H1 (cell line): ENCODE measurements around the gene FGF1. TPM values are rescaled to one million over a fixed set of nuclear protein-coding genes. Genes with fewer than 3 reads are reported as not detected.

Experiments used
- CTCF ChIA-PET: fragments of 300-600 bp; sonication (Branson Sonifier 250); formaldehyde crosslinking; loops from one replicate; lab custom pipeline; 2021; ENCODE audit not compliant: partially characterized antibody; lab: Charles Lee
- POLR2A ChIA-PET: fragments of 300-600 bp; sonication (Branson Sonifier 250); formaldehyde crosslinking; loops from one replicate; lab custom pipeline; 2021; ENCODE audit warnings: inconsistent platforms; ENCODE audit not compliant: partially characterized antibody; lab: Charles Lee
- DNase-seq, 2 experiments: peaks; one replicate each; pipeline versions ENCODE4 v3.0.0 to v3.0.0-alpha.2; 2010 to 2022; ENCODE audit warnings: low spot score in 2 of 2, low read depth in 1 of 2, mixed read lengths in 1 of 2
- FAIRE-seq: peaks from 2 replicates; lab custom pipeline; 2011; peaks lifted over from hg19 to GRCh38; lab: Jason Lieb, UNC
- H2AFZ ChIP-seq: 2 replicates; pipeline ENCODE4 v1.8.1; 2012; ENCODE audit warnings: low read length, inconsistent platforms
- H2AK5ac ChIP-seq: 2 replicates; pipeline ENCODE4 v1.6.1; 2013; ENCODE audit warnings: low read depth, low read length
- H2BK120ac ChIP-seq: replicated peaks from 2 replicates; pipeline ENCODE3; 2013; ENCODE audit warnings: low read depth, low read length, inconsistent platforms
- H2BK12ac ChIP-seq: 2 replicates; pipeline ENCODE4 v1.6.1; 2013; ENCODE audit warnings: low read depth, low read length
- H2BK15ac ChIP-seq: 2 replicates; pipeline ENCODE4 v1.6.1; 2013; ENCODE audit warnings: low read length
- H2BK20ac ChIP-seq: 2 replicates; pipeline ENCODE4 v1.6.1; 2013; ENCODE audit warnings: low read length
- H2BK5ac ChIP-seq: 2 replicates; pipeline ENCODE4 v1.6.1; 2013; ENCODE audit warnings: low read depth, low read length
- H3K14ac ChIP-seq: 2 replicates; pipeline ENCODE4 v1.6.1; 2013; ENCODE audit warnings: inconsistent platforms; ENCODE audit not compliant: insufficient read length
- H3K18ac ChIP-seq: 2 replicates; pipeline ENCODE4 v1.6.1; 2013; ENCODE audit warnings: low read length; ENCODE audit errors: extremely low read depth
- H3K23ac ChIP-seq: 2 replicates; pipeline ENCODE4 v1.6.1; 2013; ENCODE audit warnings: inconsistent platforms; ENCODE audit not compliant: insufficient read length
- H3K23me2 ChIP-seq: 2 replicates; pipeline ENCODE4 v1.6.1; 2013; ENCODE audit warnings: low read depth, low read length
- H3K27ac ChIP-seq: 2 replicates; pipeline ENCODE4 v1.6.1; 2011; ENCODE audit warnings: low read depth, low read length, inconsistent platforms
- H3K27me3 ChIP-seq, 4 experiments: replicated peaks in 1 of 4; 1 replicate in 1 of 4; 2 replicates in 3 of 4; pipeline versions ENCODE4 v1.6.1 to v1.8.1; 2011 to 2013; ENCODE audit warnings: low read length in 3 of 4, mild to moderate bottlenecking in 3 of 4, inconsistent platforms in 2 of 4, mixed read lengths in 2 of 4, moderate library complexity in 1 of 4; ENCODE audit not compliant: control insufficient read depth in 3 of 4, insufficient read depth in 3 of 4; ENCODE audit errors: extremely low read depth in 1 of 4
- H3K36me3 ChIP-seq, 4 experiments: 2 replicates each; pipeline versions ENCODE4 v1.6.1 to v1.8.1; 2011 to 2013; ENCODE audit warnings: mild to moderate bottlenecking in 4 of 4, low read length in 3 of 4, moderate library complexity in 2 of 4, control low read depth in 1 of 4, inconsistent platforms in 1 of 4; ENCODE audit not compliant: insufficient read depth in 4 of 4, control insufficient read depth in 2 of 4
- H3K4ac ChIP-seq: replicated peaks from 2 replicates; pipeline ENCODE3; 2013; ENCODE audit warnings: low read length, low read depth, mixed read lengths, inconsistent platforms; ENCODE audit not compliant: insufficient read length
- H3K4me1 ChIP-seq, 4 experiments: replicated peaks in 1 of 4; 1 replicate in 1 of 4; 2 replicates in 3 of 4; pipeline versions ENCODE4 v1.6.1 to v1.8.1; 2011 to 2013; ENCODE audit warnings: low read length in 3 of 4, inconsistent platforms in 2 of 4, mixed read lengths in 1 of 4; ENCODE audit not compliant: insufficient read depth in 4 of 4, control insufficient read depth in 3 of 4
- H3K4me2 ChIP-seq, 2 experiments: 2 replicates each; pipeline versions ENCODE4 v1.6.1 to v1.8.1; 2011 to 2013; ENCODE audit warnings: low read depth in 2 of 2, low read length in 2 of 2, control low read depth in 1 of 2, inconsistent platforms in 1 of 2, mild to moderate bottlenecking in 1 of 2; ENCODE audit not compliant: insufficient read depth in 1 of 2
- H3K4me3 ChIP-seq, 4 experiments: fragments of 200-600, 300-600 bp in 1 of 4; sonication (generic), shearing (Covaris generic), sonication (Bioruptor Twin) in 1 of 4; 2 replicates each; pipeline versions ENCODE4 v1.5.1 to v1.8.1; 2011 to 2016; ENCODE audit warnings: low read length in 4 of 4, low read depth in 3 of 4, control low read depth in 2 of 4, inconsistent platforms in 2 of 4, mild to moderate bottlenecking in 2 of 4, mixed read lengths in 1 of 4, moderate library complexity in 1 of 4; ENCODE audit not compliant: insufficient read depth in 2 of 4; ENCODE audit errors: extremely low read depth in 1 of 4
- H3K56ac ChIP-seq: replicated peaks from 2 replicates; pipeline ENCODE3; 2013; ENCODE audit warnings: low read depth, mild to moderate bottlenecking, mixed read lengths, low read length, inconsistent platforms; ENCODE audit not compliant: insufficient read length
- H3K79me1 ChIP-seq: 2 replicates; pipeline ENCODE4 v1.6.1; 2013; ENCODE audit warnings: low read depth, low read length, control low read depth
- H3K79me2 ChIP-seq, 2 experiments: 2 replicates each; pipeline versions ENCODE4 v1.6.1 to v1.8.1; 2012 to 2013; ENCODE audit warnings: low read length in 2 of 2, mild to moderate bottlenecking in 2 of 2, inconsistent platforms in 1 of 2; ENCODE audit not compliant: insufficient read depth in 2 of 2, control insufficient read depth in 1 of 2
- H3K9ac ChIP-seq, 4 experiments: replicated peaks in 1 of 4; 1 replicate in 1 of 4; 2 replicates in 3 of 4; pipeline versions ENCODE4 v1.6.1 to v1.8.1; 2011 to 2013; ENCODE audit warnings: low read depth in 3 of 4, low read length in 3 of 4, control low read depth in 2 of 4, mild to moderate bottlenecking in 2 of 4, moderate library complexity in 2 of 4, inconsistent platforms in 1 of 4; ENCODE audit errors: extremely low read depth in 1 of 4
- H3K9me3 ChIP-seq, 2 experiments: 2 replicates each; pipeline versions ENCODE4 v1.6.1 to v1.8.1; 2012 to 2013; ENCODE audit warnings: mild to moderate bottlenecking in 2 of 2, moderate library complexity in 2 of 2, control low read depth in 1 of 2, inconsistent platforms in 1 of 2, low read depth in 1 of 2, low read length in 1 of 2, mixed read lengths in 1 of 2; ENCODE audit not compliant: insufficient read depth in 2 of 2
- H4K20me1 ChIP-seq, 2 experiments: replicated peaks in 1 of 2; 2 replicates each; pipeline versions ENCODE3 to v1.8.1; 2011 to 2013; ENCODE audit warnings: inconsistent platforms in 2 of 2, low read length in 2 of 2, mild to moderate bottlenecking in 1 of 2; ENCODE audit not compliant: insufficient read depth in 2 of 2, control insufficient read depth in 1 of 2
- H4K5ac ChIP-seq: 2 replicates; pipeline ENCODE4 v1.6.1; 2013; ENCODE audit warnings: low read length, low read depth, mixed read lengths, inconsistent platforms; ENCODE audit not compliant: insufficient read length
- H4K8ac ChIP-seq: 2 replicates; pipeline ENCODE4 v1.8.0; 2013; ENCODE audit warnings: mild to moderate bottlenecking, moderate library complexity, low read length, inconsistent platforms; ENCODE audit not compliant: insufficient read depth; ENCODE audit errors: extremely low read depth
- H4K91ac ChIP-seq: replicated peaks from 2 replicates; pipeline ENCODE3; 2013; ENCODE audit warnings: low read length, mixed read lengths, inconsistent platforms; ENCODE audit not compliant: insufficient read length
- CBX5 ChIP-seq: fragments of 300-800, 300-1000 bp; sonication (generic); IDR thresholded peaks from 2 replicates; pipeline ENCODE4 v1.7.1; 2016; ENCODE audit warnings: antibody characterized with exemption, low read length, low read depth
- RAD21 ChIP-seq, 2 experiments: IDR thresholded peaks in 1 of 2; conservative IDR thresholded peaks in 1 of 2; 2 replicates each; pipeline ENCODE4 v1.6.1; 2011; ENCODE audit warnings: low read depth in 2 of 2, low read length in 2 of 2, improper control_type of control experiment in 1 of 2, inconsistent platforms in 1 of 2, mild to moderate bottlenecking in 1 of 2, moderate library complexity in 1 of 2
- WGBS, 2 experiments: shearing (Covaris generic) in 1 of 2; methylation state at CpG; one replicate each; pipeline versions ENCODE4 v1.1.6 to v1.1.7; 2013 to 2015; ENCODE audit warnings: low lambda C conversion rate in 2 of 2, mixed read lengths in 2 of 2, inconsistent platforms in 1 of 2, low coverage in 1 of 2, missing lambda C conversion rate in 1 of 2; ENCODE audit not compliant: insufficient replicate concordance in 2 of 2, insufficient coverage in 1 of 2, insufficient read length in 1 of 2; ENCODE audit errors: extremely low coverage in 1 of 2, missing lambda C conversion rate in 1 of 2; 5-methylcytosine and 5-hydroxymethylcytosine counted together
- polyA plus RNA-seq, 7 experiments: library from polyadenylated mRNA; depleted of rRNA in 3 of 7; stranded (reverse) in 5 of 7; unstranded in 2 of 7; fragments of >200 nt in 5 of 7; fragments of 200-250 nt in 2 of 7; gene quantifications; 1 replicate in 5 of 7; 2 replicates in 1 of 7; 4 replicates in 1 of 7; pipeline versions ENCODE4 v1.2.1 to v1.2.3, GENCODE V29; 2011 to 2013; ENCODE audit warnings: missing spikeins in 2 of 7, mixed read lengths in 2 of 7
- total RNA-seq: library from RNA; stranded (reverse); fragmentation: NEBNext Ultra II Directional; extraction: Animal tissue kit (Norgen Biotek cat#: 25700); gene quantifications from 2 replicates; pipeline ENCODE4 v1.2.1, GENCODE V29; 2021
- TF ChIP-seq, protein P1 (sequence below), 3 experiments: IDR thresholded peaks; 1 replicate in 2 of 3; 2 replicates in 1 of 3; pipeline versions ENCODE4 v1.5.1 to v1.6.1; 2011; ENCODE audit warnings: low read length in 3 of 3, mild to moderate bottlenecking in 3 of 3, inconsistent platforms in 2 of 3, low read depth in 1 of 3, moderate library complexity in 1 of 3; ENCODE audit not compliant: insufficient read depth in 1 of 3; ENCODE audit errors: control extremely low read depth in 1 of 3

FGF1 gene
- total and polyA plus RNA-seq, 2 of the 8 experiments (the other 6 are each of a cell fraction or from before 2014, with no cell fraction given), result 0.30 to 0.50 TPM

DNA sequence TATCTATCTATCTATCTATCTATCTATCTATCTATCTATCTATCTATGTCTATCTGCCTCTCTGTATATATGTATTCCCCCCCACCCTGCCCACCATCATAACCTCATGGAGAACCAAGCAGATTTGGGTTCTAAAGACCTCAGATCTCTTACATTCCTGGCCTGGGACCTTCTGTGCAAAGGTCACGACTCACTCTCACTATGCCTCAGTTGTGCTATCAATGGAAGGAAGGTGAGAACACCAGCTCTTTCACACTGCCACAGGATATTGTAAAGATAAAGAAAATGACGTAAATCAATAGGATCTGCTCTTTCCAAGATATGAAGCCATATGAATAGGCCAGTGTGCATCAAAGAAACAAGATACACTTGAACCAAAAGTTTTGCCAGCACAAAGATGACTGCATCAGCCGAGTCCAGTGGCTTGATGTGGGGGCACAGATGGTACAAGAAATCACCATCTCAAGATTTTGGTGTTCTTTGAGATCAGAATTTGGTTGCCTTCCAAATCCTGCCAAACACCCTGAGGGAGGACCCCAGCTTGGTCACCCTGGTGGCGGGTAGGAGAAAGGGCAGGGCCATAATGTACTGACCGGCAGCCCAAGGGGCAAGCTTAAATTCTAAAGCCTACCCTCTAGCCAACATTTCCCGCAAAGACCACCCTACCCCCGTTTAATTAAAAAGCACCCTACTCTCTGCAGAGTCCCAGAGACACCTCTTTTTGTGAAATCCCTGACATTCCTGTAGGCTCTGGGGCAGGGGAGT, 8.4 kb upstream of the FGF1 start:
- H3K4me2 ChIP-seq, result no peak overlapping the region
- no peak overlapping the region for H2BK120ac ChIP-seq
- no peak overlapping the region for H2BK12ac ChIP-seq
- H3K4me3 ChIP-seq, result no peak overlapping the region
- H3K4ac ChIP-seq, result no peak overlapping the region
- H3K9ac ChIP-seq, result no peak overlapping the region
- H2AFZ ChIP-seq, result no peak overlapping the region
- H3K18ac ChIP-seq, result no peak overlapping the region
- DNase-seq (no peak), FAIRE-seq (no peak)
- H3K14ac ChIP-seq, result no peak overlapping the region
- no peak overlapping the region for H3K56ac ChIP-seq
- ChIA-PET CTCF (interaction anchor here (0.6 to 29.7 kb wide), 15 partner anchors 9 to 783 kb away, joined by 3 to 605 read pairs (median 5); no protein-coding TSS in a partner anchor), POLR2A (no interaction called here)
- no peak overlapping the region for H2BK15ac ChIP-seq
- H4K8ac ChIP-seq, result no peak overlapping the region
- H4K91ac ChIP-seq, result no peak overlapping the region
- H2BK5ac ChIP-seq, result no peak overlapping the region
- H3K27ac ChIP-seq, result no peak overlapping the region
- H4K5ac ChIP-seq, result no peak overlapping the region
- TF ChIP-seq RAD21 (IDR thresholded peaks at IDR 0.05 in 1 of 2, conservative IDR thresholded peaks at IDR 0.05 in 1 of 2; ENCODE audit: low read depth in 2 of 2, low read length in 2 of 2) (peak; percentile 23 to 38; a peak in 2 of 4 replicates), CBX5 (no peak)
- TF ChIP-seq, protein P1, sequence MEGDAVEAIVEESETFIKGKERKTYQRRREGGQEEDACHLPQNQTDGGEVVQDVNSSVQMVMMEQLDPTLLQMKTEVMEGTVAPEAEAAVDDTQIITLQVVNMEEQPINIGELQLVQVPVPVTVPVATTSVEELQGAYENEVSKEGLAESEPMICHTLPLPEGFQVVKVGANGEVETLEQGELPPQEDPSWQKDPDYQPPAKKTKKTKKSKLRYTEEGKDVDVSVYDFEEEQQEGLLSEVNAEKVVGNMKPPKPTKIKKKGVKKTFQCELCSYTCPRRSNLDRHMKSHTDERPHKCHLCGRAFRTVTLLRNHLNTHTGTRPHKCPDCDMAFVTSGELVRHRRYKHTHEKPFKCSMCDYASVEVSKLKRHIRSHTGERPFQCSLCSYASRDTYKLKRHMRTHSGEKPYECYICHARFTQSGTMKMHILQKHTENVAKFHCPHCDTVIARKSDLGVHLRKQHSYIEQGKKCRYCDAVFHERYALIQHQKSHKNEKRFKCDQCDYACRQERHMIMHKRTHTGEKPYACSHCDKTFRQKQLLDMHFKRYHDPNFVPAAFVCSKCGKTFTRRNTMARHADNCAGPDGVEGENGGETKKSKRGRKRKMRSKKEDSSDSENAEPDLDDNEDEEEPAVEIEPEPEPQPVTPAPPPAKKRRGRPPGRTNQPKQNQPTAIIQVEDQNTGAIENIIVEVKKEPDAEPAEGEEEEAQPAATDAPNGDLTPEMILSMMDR (IDR thresholded peaks at IDR 0.05; ENCODE audit: control extremely low read depth in 1 of 3, insufficient read depth in 1 of 3, low read depth in 1 of 3, low read length in 3 of 3), result peak; percentile 48 to 55 (median 54)
- H3K27me3 ChIP-seq, result no peaks in the 10 kb centered on the region
- no peak overlapping the region for H3K23ac ChIP-seq
- no peaks in the 10 kb centered on the region for H3K9me3 ChIP-seq
- no peak overlapping the region for H2AK5ac ChIP-seq
- no peaks in the 10 kb centered on the region for H4K20me1 ChIP-seq
- no peaks in the 10 kb centered on the region for H3K79me1 ChIP-seq
- WGBS, 2 experiments, result 83% methylated on average over 7 of the region's 7 CpGs; no CpG with 5 or more reads in 1 of the 2 experiments
- H3K4me1 ChIP-seq, result peaks cover 0 to 15% (median 7%) of the 10 kb centered on the region in 4 experiments; a peak in 4 of 7 replicates
- H2BK20ac ChIP-seq, result no peak overlapping the region
- no peaks in the 10 kb centered on the region for H3K79me2 ChIP-seq
- no peaks in the 10 kb centered on the region; the same call in 1 of the 2 replicates for H3K23me2 ChIP-seq
- H3K36me3 ChIP-seq, result no peaks in the 10 kb centered on the region
